Fibroblast of mammary gland (primary cell): Measurements from ENCODE around the gene CRIP1.

Source experiments
- DNase-seq: peaks from one replicate; pipeline ENCODE4 v3.0.0-alpha.2; 2010; ENCODE audit warnings: low read depth
- H3K4me3 ChIP-seq: 2 replicates; pipeline ENCODE4 v1.5.1; 2011; ENCODE audit warnings: low read depth, mild to moderate bottlenecking, low read length, moderate library complexity; ENCODE audit not compliant: control insufficient read depth
- CTCF ChIP-seq: conservative IDR thresholded peaks from 2 replicates; pipeline ENCODE4 v1.5.1; 2011; ENCODE audit warnings: low read depth, low read length, inconsistent platforms; ENCODE audit not compliant: control insufficient read depth, insufficient read depth

The CRIP1 gene

GRCh38 chr14:105502446-105503295 is 16.0 kb downstream of the CRIP1 start:
- TF ChIP-seq CTCF = no peak
- H3K4me3 ChIP-seq = no peak overlapping the region
- no peak for DNase-seq

GRCh38 chr14:105503296-105503640 is 16.6 kb downstream of the CRIP1 start:
- no peak for DNase-seq
- TF ChIP-seq CTCF = no peak
- H3K4me3 ChIP-seq = no peak overlapping the region

GRCh38 chr14:105503935-105504692 is 17.4 kb downstream of the CRIP1 start:
- no peak for TF ChIP-seq CTCF
- H3K4me3 ChIP-seq = no peak overlapping the region
- no peak for DNase-seq

GRCh38 chr14:105505101-105505500 is 18.4 kb downstream of the CRIP1 start:
- no peak for DNase-seq
- TF ChIP-seq CTCF = no peak
- no peak overlapping the region for H3K4me3 ChIP-seq

- no peak for DNase-seq
- no peak for TF ChIP-seq CTCF
- H3K4me3 ChIP-seq = no peak overlapping the region
Measured at GRCh38 chr14:105507247-105507646, 20.6 kb downstream of the CRIP1 start.

GRCh38 chr14:105508069-105508468 is 21.4 kb downstream of the CRIP1 start:
- TF ChIP-seq CTCF = no peak
- H3K4me3 ChIP-seq = no peak overlapping the region
- DNase-seq = no peak
